GM12878 (cell line): ENCODE data around the gene CD9. TPM values are rescaled to one million over a fixed set of nuclear protein-coding genes. Genes with fewer than 3 reads are reported as not detected.

Experiments
- ATAC-seq: fragments of 200-7000 bp; cut with Tn5 transposase; 3 replicates; pipeline ENCODE4 v1.9.1; 2020; ENCODE audit warnings: mild to moderate bottlenecking, moderate library complexity
- BruUV-seq: library from RNA; stranded (reverse); fragments of 400-500 nt; replicated peaks from 2 replicates; lab custom pipeline; 2021; lab: Mats Ljungman, UMichigan
- CTCF ChIA-PET: fragments of 300-600 bp; sonication (Branson Sonifier 250); formaldehyde crosslinking; extraction: SDS; loops from one replicate; lab custom pipeline; 2021; ENCODE audit warnings: inconsistent platforms; lab: Yijun Ruan, JAX
- POLR2A ChIA-PET: fragments of 350-600 bp; formaldehyde crosslinking; extraction: SDS; loops from one replicate; lab custom pipeline; 2021; ENCODE audit warnings: inconsistent platforms; lab: Charles Lee
- RAD21 ChIA-PET: fragments of 300-600 bp; sonication (Branson Sonifier 250); formaldehyde crosslinking; loops from one replicate; lab custom pipeline; 2023; ENCODE audit warnings: antibody characterized with exemption; ENCODE audit not compliant: unreplicated experiment; lab: Charles Lee
- SMC1A ChIA-PET: fragments of 300-600 bp; sonication (Branson Sonifier 250); formaldehyde crosslinking; loops from one replicate; lab custom pipeline; 2023; ENCODE audit not compliant: unreplicated experiment, uncharacterized antibody; lab: Charles Lee
- DNase-seq: peaks from one replicate; pipeline ENCODE4 v3.0.0-alpha.2; 2011; ENCODE audit warnings: low read depth, low spot score
- FAIRE-seq: peaks from 3 replicates; lab custom pipeline; 2011; peaks lifted over from hg19 to GRCh38; lab: Jason Lieb, UNC
- H2AFZ ChIP-seq: 2 replicates; pipeline ENCODE4 v1.6.0; 2011; ENCODE audit warnings: low read depth, low read length, control low read depth; ENCODE audit not compliant: control insufficient read depth
- H3K27ac ChIP-seq: 2 replicates; pipeline ENCODE4 v1.5.1; 2011; ENCODE audit warnings: control low read depth; ENCODE audit not compliant: control insufficient read depth, insufficient read depth
- H3K27me3 ChIP-seq, 2 experiments: replicated peaks in 1 of 2; 2 replicates each; pipeline versions ENCODE4 v1.6.0 to v1.6.1; 2011; ENCODE audit warnings: low read length in 1 of 2; ENCODE audit not compliant: control insufficient read depth in 2 of 2, insufficient read depth in 2 of 2
- H3K36me3 ChIP-seq, 2 experiments: 2 replicates each; pipeline ENCODE4 v1.5.1; 2011; ENCODE audit warnings: low read length in 1 of 2; ENCODE audit not compliant: control insufficient read depth in 2 of 2, insufficient read depth in 2 of 2
- H3K4me1 ChIP-seq: 2 replicates; pipeline ENCODE4 v1.6.1; 2011; ENCODE audit warnings: mild to moderate bottlenecking, low read length, moderate library complexity, mixed read lengths; ENCODE audit not compliant: control insufficient read depth, insufficient read depth
- H3K4me2 ChIP-seq: 2 replicates; pipeline ENCODE4 v1.6.0; 2011; ENCODE audit warnings: control low read depth; ENCODE audit not compliant: control insufficient read depth, insufficient read depth
- H3K4me3 ChIP-seq: fragments of 200-600 bp; sonication (generic); 2 replicates; pipeline ENCODE4 v1.5.1; 2016
- H3K79me2 ChIP-seq: 2 replicates; pipeline ENCODE4 v1.6.0; 2011; ENCODE audit warnings: low read length; ENCODE audit not compliant: control insufficient read depth, insufficient read depth
- H3K9ac ChIP-seq: 2 replicates; pipeline ENCODE4 v1.8.0; 2011; ENCODE audit warnings: low read length, control low read depth, mixed read lengths; ENCODE audit not compliant: control insufficient read depth, insufficient read depth
- H3K9me3 ChIP-seq: replicated peaks from 3 replicates; pipeline ENCODE4 v1.5.1; 2011; ENCODE audit warnings: mild to moderate bottlenecking, low read length; ENCODE audit not compliant: control insufficient read depth, insufficient read depth
- H4K20me1 ChIP-seq: 2 replicates; pipeline ENCODE4 v1.6.0; 2011; ENCODE audit not compliant: control insufficient read depth, insufficient read depth
- ATF2 ChIP-seq: IDR thresholded peaks from 2 replicates; pipeline ENCODE4 v1.6.1; 2012; ENCODE audit warnings: low read length, inconsistent platforms
- BACH1 ChIP-seq: fragments of 450-650 bp; IDR thresholded peaks from 2 replicates; pipeline ENCODE4 v1.6.1; 2017; ENCODE audit warnings: mild to moderate bottlenecking, borderline replicate concordance
- BHLHE40 ChIP-seq, 2 experiments: fragments of 450-650 bp in 1 of 2; IDR thresholded peaks; 2 replicates each; pipeline ENCODE4 v1.6.1; 2011 to 2017; ENCODE audit warnings: low read depth in 2 of 2, borderline replicate concordance in 1 of 2, improper control_type of control experiment in 1 of 2, low read length in 1 of 2, mild to moderate bottlenecking in 1 of 2
- E4F1 ChIP-seq: fragments of 450-650 bp; IDR thresholded peaks from 2 replicates; pipeline ENCODE4 v1.6.1; 2018; ENCODE audit warnings: borderline replicate concordance, mild to moderate bottlenecking; ENCODE audit not compliant: partially characterized antibody
- EED ChIP-seq: sonication (generic); IDR thresholded peaks from 2 replicates; pipeline ENCODE4 v1.6.1; 2016; ENCODE audit warnings: antibody characterized with exemption, low read depth
- ESRRA ChIP-seq: IDR thresholded peaks from 2 replicates; pipeline ENCODE4 v1.6.1; 2012; ENCODE audit warnings: mild to moderate bottlenecking, low read length, improper control_type of control experiment
- NR2C1 ChIP-seq: fragments of 450-650 bp; IDR thresholded peaks from 2 replicates; pipeline ENCODE4 v1.6.1; 2017; ENCODE audit warnings: antibody characterized with exemption, mild to moderate bottlenecking, moderate library complexity
- NR2C2 ChIP-seq: IDR thresholded peaks from 2 replicates; pipeline ENCODE4 v1.6.1; 2011; ENCODE audit warnings: borderline replicate concordance, low read depth; ENCODE audit not compliant: control insufficient read depth, insufficient read length
- POU2F2 ChIP-seq: IDR thresholded peaks from 3 replicates; pipeline ENCODE4 v1.6.1; 2011; ENCODE audit warnings: low read depth, mild to moderate bottlenecking, low read length, borderline replicate concordance
- RB1 ChIP-seq: fragments of 450-650 bp; formaldehyde crosslinking; IDR thresholded peaks from 2 replicates; pipeline ENCODE4 v1.6.1; 2017; ENCODE audit warnings: mild to moderate bottlenecking, borderline replicate concordance
- RCOR1 ChIP-seq: conservative IDR thresholded peaks from 2 replicates; pipeline ENCODE4 v1.6.1; 2012; ENCODE audit warnings: low read depth, low read length, improper control_type of control experiment
- RFX5 ChIP-seq: IDR thresholded peaks from 2 replicates; pipeline ENCODE4 v1.6.1; 2011; ENCODE audit warnings: low read depth, low read length, improper control_type of control experiment
- RUNX3 ChIP-seq: IDR thresholded peaks from 2 replicates; pipeline ENCODE4 v1.6.1; 2012; ENCODE audit warnings: low read length, inconsistent platforms
- SP1 ChIP-seq: IDR thresholded peaks from one replicate; pipeline ENCODE4 v1.6.1; 2011; ENCODE audit warnings: low read depth, low read length
- ZNF592 ChIP-seq: fragments of 450-650 bp; IDR thresholded peaks from 2 replicates; pipeline ENCODE4 v1.6.1; 2017; ENCODE audit warnings: mild to moderate bottlenecking, moderate library complexity
- WGBS: methylation state at CpG from one replicate; pipeline ENCODE4 v1.1.6; 2016; ENCODE audit warnings: low lambda C conversion rate; ENCODE audit not compliant: insufficient replicate concordance, insufficient coverage; ENCODE audit errors: missing lambda C conversion rate; 5-methylcytosine and 5-hydroxymethylcytosine counted together
- in situ Hi-C: fragments of 300-500 bp; cut with MboI; formaldehyde crosslinking; loops from 9 replicates; pipeline ENCODE4 v1.14.3; 2018; ENCODE audit warnings: mixed read lengths
- intact Hi-C: fragments of 100-400 bp; cut with micrococcal nuclease; formaldehyde crosslinking; loops from one replicate; pipeline ENCODE4 v1.14.2; 2022; ENCODE audit not compliant: unreplicated experiment
- polyA plus RNA-seq, 11 experiments: library from polyadenylated mRNA; depleted of rRNA in 4 of 11; unstranded in 6 of 11; stranded (reverse) in 5 of 11; fragments of >200 nt; fragmentation: Nextera tagmentation in 4 of 11; fragmentation: Illumina TruSeq in 1 of 11; extraction: Ambion mirVana in 4 of 11; extraction: Trizol in 1 of 11; gene quantifications; 1 replicate in 1 of 11; 2 replicates in 10 of 11; pipeline versions ENCODE4 v1.2.1 to v1.2.3, GENCODE V29; 2011 to 2016; ENCODE audit warnings: inconsistent platforms in 2 of 11, missing spikeins in 2 of 11, low read depth in 1 of 11
- total RNA-seq, 4 experiments: library from RNA; depleted of rRNA in 3 of 4; stranded (reverse); fragments of >200 nt in 3 of 4; fragmentation: Illumina TruSeq in 1 of 4; extraction: Trizol in 1 of 4; gene quantifications; 2 replicates each; pipeline versions ENCODE4 v1.2.1 to v1.2.3, GENCODE V29; 2013 to 2021

CD9 gene
- total and polyA plus RNA-seq, 10 of the 15 experiments (the other 5 are each of a cell fraction or from before 2014, with no cell fraction given) = 4.8 to 29.9 (median 9.7) TPM

- no peak for FAIRE-seq
- WGBS = 63% methylated on average over 15 of the region's 15 CpGs
- H3K4me2 ChIP-seq = no peak overlapping the region
- no peak for ATAC-seq
- no peaks in the 10 kb centered on the region for H3K79me2 ChIP-seq
- no peak overlapping the region for H3K4me3 ChIP-seq
- H3K4me1 ChIP-seq = peaks cover 9% of the 10 kb centered on the region
- no peak for TF ChIP-seq NR2C2
- no peak for TF ChIP-seq ZNF592
- no peak for TF ChIP-seq ESRRA
- TF ChIP-seq NR2C1 = no peak
- no peak for TF ChIP-seq RB1
- TF ChIP-seq E4F1 = no peak
- TF ChIP-seq EED = no peak
- no peak for TF ChIP-seq RUNX3
- no peak for TF ChIP-seq POU2F2
- TF ChIP-seq RFX5 = no peak
- TF ChIP-seq BACH1 = no peak
- no peak for TF ChIP-seq BHLHE40 (IDR thresholded peaks at IDR 0.05; ENCODE audit: borderline replicate concordance in 1 of 2, low read depth in 2 of 2, low read length in 1 of 2)
- TF ChIP-seq RCOR1 = no peak
- TF ChIP-seq ATF2 = no peak
- TF ChIP-seq SP1 = no peak
- TF ChIP-seq, all 136 proteins: peak for 0
- no peaks in the 10 kb centered on the region; a peak in 1 of 4 replicates for H3K36me3 ChIP-seq
- BruUV-seq = no TSS peak
- no peak overlapping the region for H3K27ac ChIP-seq
- in situ Hi-C loops (no loop called here), intact Hi-C loops (loop anchor here (5.0 kb wide), 1 partner anchor 34 kb away; no protein-coding TSS in a partner anchor)
- no peaks in the 10 kb centered on the region for H3K27me3 ChIP-seq
- ChIA-PET CTCF (interaction anchor here (1.0 to 1.1 kb wide), 2 partner anchors 38 kb away, joined by 3 read pairs; no protein-coding TSS in a partner anchor), RAD21 (interaction anchor here (1.6 kb wide), 1 partner anchor 45 kb away, joined by 5 read pairs; no protein-coding TSS in a partner anchor), SMC1A (interaction anchor here (1.2 to 1.9 kb wide), 2 partner anchors 35 to 45 kb away, joined by 3 to 6 read pairs; no protein-coding TSS in a partner anchor), POLR2A (no interaction called here)
- H3K9me3 ChIP-seq = no peaks in the 10 kb centered on the region
- no peak overlapping the region for H2AFZ ChIP-seq
- no peak overlapping the region for H3K9ac ChIP-seq
- DNase-seq = no peak
- no peaks in the 10 kb centered on the region for H4K20me1 ChIP-seq
Measured at GRCh38 chr12:6233121-6233971, 33.1 kb downstream of the CD9 start.
